HepG2 (cell line): ENCODE results near the gene ABCB8. TPM values are rescaled to one million over a fixed set of nuclear protein-coding genes. Genes with fewer than 3 reads are reported as not detected.

ENCODE experiments used
- ATAC-seq: fragments of 200-7000 bp; cut with Tn5 transposase; 3 replicates; pipeline ENCODE4 v1.9.1; 2020; ENCODE audit warnings: mild to moderate bottlenecking, moderate library complexity
- BruUV-seq: library from RNA; stranded (reverse); fragments of 400-500 nt; replicated peaks from 2 replicates; lab custom pipeline; 2021; lab: Mats Ljungman, UMichigan
- CTCF ChIA-PET: fragments of 300-600 bp; formaldehyde crosslinking; extraction: SDS; loops from one replicate; lab custom pipeline; 2021; ENCODE audit warnings: low total read pairs, inconsistent platforms, low intra/inter-chr PET ratio; lab: Yijun Ruan, JAX
- POLR2A ChIA-PET: fragments of 350-600 bp; sonication (Branson Sonifier 250); formaldehyde crosslinking; loops from one replicate; lab custom pipeline; 2020; ENCODE audit warnings: antibody characterized with exemption, inconsistent platforms; lab: Yijun Ruan, JAX
- DNase-seq: peaks from one replicate; pipeline ENCODE4 v3.0.0-alpha.2; 2015; ENCODE audit warnings: low spot score
- FAIRE-seq: peaks from 3 replicates; lab custom pipeline; 2011; peaks lifted over from hg19 to GRCh38; lab: Jason Lieb, UNC
- H2AFZ ChIP-seq: one replicate; pipeline ENCODE4 v1.6.1; 2011; ENCODE audit warnings: low read length, inconsistent platforms
- H3K27ac ChIP-seq: fragments of 300-600 bp; 3 replicates; pipeline ENCODE4 v1.8.0; 2011; ENCODE audit warnings: mixed run types, mild to moderate bottlenecking, mixed read lengths, low read length, inconsistent platforms; ENCODE audit not compliant: insufficient read depth; ENCODE audit errors: extremely low read length
- H3K27me3 ChIP-seq, 2 experiments: fragments of 200-600 bp in 1 of 2; 2 replicates in 1 of 2; 3 replicates in 1 of 2; pipeline versions ENCODE4 v1.6.0 to v1.8.0; 2011; ENCODE audit warnings: low read length in 2 of 2, mild to moderate bottlenecking in 2 of 2, moderate library complexity in 2 of 2, inconsistent platforms in 1 of 2; ENCODE audit not compliant: insufficient read depth in 2 of 2, control insufficient read depth in 1 of 2
- H3K36me3 ChIP-seq, 2 experiments: fragments of 200-600 bp in 1 of 2; replicated peaks in 1 of 2; 2 replicates in 1 of 2; 3 replicates in 1 of 2; pipeline versions ENCODE4 v1.5.1 to v1.8.0; 2011; ENCODE audit warnings: low read length in 2 of 2, inconsistent platforms in 1 of 2; ENCODE audit not compliant: insufficient read depth in 2 of 2, control insufficient read depth in 1 of 2
- H3K4me1 ChIP-seq: 2 replicates; pipeline ENCODE4 v1.5.1; 2012; ENCODE audit warnings: low read length, inconsistent platforms; ENCODE audit not compliant: insufficient read depth
- H3K4me2 ChIP-seq: 2 replicates; pipeline ENCODE4 v1.6.0; 2011; ENCODE audit warnings: low read depth, low read length, inconsistent platforms
- H3K4me3 ChIP-seq, 3 experiments: fragments of 200-600 bp in 1 of 3; sonication (generic), shearing (Covaris generic) in 1 of 3; replicated peaks in 1 of 3; 2 replicates each; pipeline ENCODE4 v1.5.1; 2011 to 2016; ENCODE audit warnings: low read length in 3 of 3, inconsistent platforms in 2 of 3, low read depth in 2 of 3, mild to moderate bottlenecking in 2 of 3, control low read depth in 1 of 3, mixed read lengths in 1 of 3; ENCODE audit not compliant: insufficient read depth in 1 of 3
- H3K79me2 ChIP-seq: one replicate; pipeline ENCODE4 v1.6.1; 2011; ENCODE audit warnings: low read length, inconsistent platforms; ENCODE audit not compliant: insufficient read depth
- H3K9ac ChIP-seq: 2 replicates; pipeline ENCODE4 v1.6.0; 2011; ENCODE audit warnings: mild to moderate bottlenecking, low read depth, low read length, inconsistent platforms; ENCODE audit not compliant: insufficient read depth
- H3K9me3 ChIP-seq: 2 replicates; pipeline ENCODE4 v1.5.1; 2012; ENCODE audit warnings: mild to moderate bottlenecking, low read length
- H4K20me1 ChIP-seq: 2 replicates; pipeline ENCODE4 v1.6.0; 2011; ENCODE audit warnings: inconsistent platforms, mild to moderate bottlenecking, low read length, moderate library complexity; ENCODE audit not compliant: insufficient read depth
- AFF4 ChIP-seq: sonication (generic); formaldehyde crosslinking; IDR thresholded peaks from 2 replicates; pipeline ENCODE4 v1.4.0; 2020; ENCODE audit warnings: missing genetic modification reagents
- ARNT ChIP-seq: fragments of 450-650 bp; IDR thresholded peaks from 2 replicates; pipeline ENCODE4 v1.6.1; 2017
- GATA4 ChIP-seq: sonication (generic); IDR thresholded peaks from 2 replicates; pipeline ENCODE4 v1.6.1; 2016; ENCODE audit warnings: antibody characterized with exemption, low read depth, borderline replicate concordance
- GRHL1 ChIP-seq: sonication (generic); formaldehyde crosslinking; conservative IDR thresholded peaks from 2 replicates; pipeline ENCODE4 v1.8.0; 2022; ENCODE audit warnings: missing genetic modification reagents
- GTF2F1 ChIP-seq: fragments of 150-350 bp; IDR thresholded peaks from 2 replicates; pipeline ENCODE4 v1.6.1; 2014; ENCODE audit warnings: low read length
- IRF2 ChIP-seq: IDR thresholded peaks from 2 replicates; pipeline ENCODE4 v1.6.1; 2018; ENCODE audit warnings: missing genetic modification reagents, missing compliant biosample characterization
- MIER3 ChIP-seq: IDR thresholded peaks from 2 replicates; pipeline ENCODE4 v1.6.1; 2016; ENCODE audit warnings: missing compliant biosample characterization, borderline replicate concordance
- SRF ChIP-seq: IDR thresholded peaks from 2 replicates; pipeline ENCODE4 v1.6.1; 2011; ENCODE audit warnings: mild to moderate bottlenecking, low read depth, low read length, moderate library complexity
- TOE1 ChIP-seq: sonication (generic); formaldehyde crosslinking; IDR thresholded peaks from 2 replicates; pipeline ENCODE4 v1.4.0; 2020; ENCODE audit warnings: mild to moderate bottlenecking, missing genetic modification reagents
- ZFP91 ChIP-seq: sonication (generic); formaldehyde crosslinking; IDR thresholded peaks from 2 replicates; pipeline ENCODE4 v1.9.0; 2022; ENCODE audit warnings: missing genetic modification reagents, mild to moderate bottlenecking, borderline replicate concordance
- ZNF10 ChIP-seq: sonication (generic); formaldehyde crosslinking; IDR thresholded peaks from 2 replicates; pipeline ENCODE4 v1.4.0; 2020; ENCODE audit warnings: mild to moderate bottlenecking, low read depth, missing genetic modification reagents, borderline replicate concordance
- ZNF17 ChIP-seq: sonication (generic); formaldehyde crosslinking; IDR thresholded peaks from 2 replicates; pipeline ENCODE4 v1.5.0; 2020; ENCODE audit warnings: mild to moderate bottlenecking, missing genetic modification reagents
- ZNF614 ChIP-seq: IDR thresholded peaks from 2 replicates; pipeline ENCODE4 v1.6.1; 2018; ENCODE audit warnings: missing biosample characterization, missing genetic modification reagents, inconsistent platforms, borderline replicate concordance
- ZNF740 ChIP-seq: sonication (generic); formaldehyde crosslinking; IDR thresholded peaks from 2 replicates; pipeline ENCODE4 v1.4.0; 2020; ENCODE audit warnings: missing genetic modification reagents
- ZSCAN30 ChIP-seq: sonication (generic); formaldehyde crosslinking; IDR thresholded peaks from 2 replicates; pipeline ENCODE4 v1.5.0; 2020; ENCODE audit warnings: mild to moderate bottlenecking, missing genetic modification reagents
- WGBS: methylation state at CpG from one replicate; pipeline ENCODE4 v1.1.6; 2017; ENCODE audit warnings: low lambda C conversion rate; 5-methylcytosine and 5-hydroxymethylcytosine counted together
- in situ Hi-C: cut with HindIII; loops from 2 replicates; pipeline ENCODE4 v1.10.0; 2017; ENCODE audit warnings: low pct_unique_long_range_greater_than_20kb; ENCODE audit not compliant: extremely low pct_ligation_motif_present
- intact Hi-C: fragments of 100-400 bp; cut with micrococcal nuclease; formaldehyde crosslinking; loops from one replicate; pipeline ENCODE4 v1.10.0; 2022; ENCODE audit not compliant: unreplicated experiment
- polyA plus RNA-seq, 8 experiments: library from polyadenylated mRNA; depleted of rRNA in 3 of 8; stranded (reverse) in 7 of 8; unstranded in 1 of 8; fragments of >200 nt; fragmentation: Illumina TruSeq in 4 of 8; extraction: Trizol in 4 of 8; gene quantifications; 2 replicates each; pipeline versions ENCODE4 v1.2.1 to v1.2.3, GENCODE V29; 2011 to 2016; ENCODE audit warnings: low read depth in 4 of 8, missing spikeins in 1 of 8, mixed read lengths in 1 of 8; ENCODE audit not compliant: insufficient read depth in 1 of 8
- total RNA-seq, 5 experiments: library from RNA; depleted of rRNA; stranded (reverse); fragments of >200 nt; fragmentation: Illumina TruSeq; extraction: Trizol; gene quantifications; 2 replicates each; pipeline ENCODE4 v1.2.3, GENCODE V29; 2016; ENCODE audit warnings: low read depth in 1 of 5

The ABCB8 gene
- total and polyA plus RNA-seq, 2 of the 13 experiments (the other 11 are each of a cell fraction or from before 2014, with no cell fraction given): 6.6 to 16.7 TPM

- in situ Hi-C loops (no loop called here), intact Hi-C loops (loop anchor here (1.0 to 2.0 kb wide), 3 partner anchors 29 to 53 kb away; partner anchors contain the start of genes ABCB8 and AGAP3)
- CTCF ChIA-PET: no interaction called here
- WGBS: 3% methylated on average over 12 of the region's 46 CpGs
- H3K4me3 ChIP-seq: peak overlapping the region; percentile 69 to 92 (median 90)
- peak; percentile 99 for DNase-seq
- peak; percentile 79 for ATAC-seq
- peak overlapping the region; percentile 86 for H3K27ac ChIP-seq
- H3K4me1 ChIP-seq: peaks cover 42% of the 10 kb centered on the region
- H3K9me3 ChIP-seq: no peaks in the 10 kb centered on the region
- H3K36me3 ChIP-seq: 0 out of 5 replicates have a peak, but pooled peaks cover 0 to 2% of the 10 kb centered on the region in 2 experiments
- peaks cover 14% of the 10 kb centered on the region for H3K79me2 ChIP-seq
- H3K9ac ChIP-seq: peak overlapping the region; percentile 87
- POLR2A ChIA-PET: interaction anchor here (0.8 to 2.0 kb wide), 7 partner anchors 18 to 49 kb away, joined by 3 to 8 read pairs (median 5); partner anchors contain the start of genes ABCB8, AGAP3, FASTK and TMUB1
- TSS peak; percentile 79 for BruUV-seq
- FAIRE-seq: peak; percentile 97
- no peak overlapping the region for H2AFZ ChIP-seq
- no peaks in the 10 kb centered on the region; a peak in 1 of 5 replicates for H3K27me3 ChIP-seq
- peak overlapping the region; percentile 98 for H3K4me2 ChIP-seq
- no peaks in the 10 kb centered on the region for H4K20me1 ChIP-seq
- TF ChIP-seq ZNF17 (CRISPR knock-in tag): no peak
- TF ChIP-seq ZSCAN30 (CRISPR knock-in tag): no peak
- peak; percentile 41; the same call in 1 of the 2 replicates for TF ChIP-seq ZFP91
- TF ChIP-seq MIER3: 0 out of 2 replicates have a peak, but pooled peaks have one; percentile 58
- no peak for TF ChIP-seq ZNF10 (CRISPR knock-in tag)
- TF ChIP-seq ZNF614: peak; percentile 34; the same call in 1 of the 2 replicates
- no peak for TF ChIP-seq TOE1 (CRISPR knock-in tag)
- TF ChIP-seq ZNF740 (CRISPR knock-in tag): no peak
- 0 out of 2 replicates have a peak, but pooled peaks have one; percentile 21 for TF ChIP-seq GATA4
- TF ChIP-seq ARNT: no peak
- TF ChIP-seq AFF4: no peak
- TF ChIP-seq GRHL1 (CRISPR knock-in tag): no peak
- TF ChIP-seq GTF2F1: no peak
- peak; percentile 89 for TF ChIP-seq SRF
- TF ChIP-seq IRF2 (CRISPR knock-in tag): peak; percentile 96
Measured at GRCh38 chr7:151057989-151058780, 29.9 kb downstream of the ABCB8 start.
